HS-27A (cell line): ENCODE measurements around the gene B3GALT2.

Source experiments
- DNase-seq: peaks from one replicate; pipeline ENCODE4 v3.0.0-alpha.2; 2012; ENCODE audit warnings: low read depth, missing footprints

B3GALT2 gene

GRCh38 chr1:193181985-193182384 is 4.4 kb downstream of the B3GALT2 start:
- no peak for DNase-seq

- DNase-seq: no peak
Observed at GRCh38 chr1:193181536-193181935, 4.9 kb downstream of the B3GALT2 start.

DNA sequence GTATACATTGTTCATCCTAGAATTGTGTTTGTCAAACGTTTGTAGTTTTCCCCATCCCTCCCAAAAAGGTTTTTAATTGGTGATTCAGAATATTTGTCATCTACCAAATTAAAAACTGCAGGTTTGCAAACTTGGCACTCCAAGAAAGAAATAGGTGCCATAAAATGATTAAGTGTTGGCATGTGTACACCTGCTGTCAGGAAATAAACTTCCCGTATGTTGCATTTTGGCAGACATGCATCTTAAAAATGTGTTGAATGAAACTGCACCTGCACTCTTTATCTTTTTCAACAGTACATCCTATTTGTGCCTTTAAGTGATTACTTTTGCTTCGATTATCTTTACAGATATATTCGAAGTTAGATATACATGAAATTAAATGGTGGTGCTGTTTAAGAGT is 7.3 kb downstream of the B3GALT2 start:
- DNase-seq: no peak

- DNase-seq: no peak
Observed at GRCh38 chr1:193176788-193177187, 9.6 kb downstream of the B3GALT2 start.

- no peak for DNase-seq
Observed at GRCh38 chr1:193176113-193176512, 10.3 kb downstream of the B3GALT2 start.

- no peak for DNase-seq
Observed at GRCh38 chr1:193157360-193157759, 29.1 kb downstream of the B3GALT2 start.

DNA sequence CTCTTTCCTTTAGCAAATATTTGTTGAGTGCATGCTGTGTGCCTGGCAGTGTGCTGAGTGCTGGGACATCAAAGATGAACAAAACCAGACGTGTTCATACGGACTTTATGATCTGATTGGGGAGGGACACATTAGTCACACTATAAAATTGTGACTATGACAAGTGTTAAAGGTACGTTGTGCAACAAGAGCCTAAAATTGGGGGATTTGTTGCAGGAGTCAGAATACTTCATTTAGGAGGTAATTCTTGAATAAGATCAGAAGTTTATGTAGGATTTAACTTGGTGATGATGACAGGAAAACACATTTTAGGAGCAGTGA is 29.6 kb downstream of the B3GALT2 start:
- no peak for DNase-seq

DNA sequence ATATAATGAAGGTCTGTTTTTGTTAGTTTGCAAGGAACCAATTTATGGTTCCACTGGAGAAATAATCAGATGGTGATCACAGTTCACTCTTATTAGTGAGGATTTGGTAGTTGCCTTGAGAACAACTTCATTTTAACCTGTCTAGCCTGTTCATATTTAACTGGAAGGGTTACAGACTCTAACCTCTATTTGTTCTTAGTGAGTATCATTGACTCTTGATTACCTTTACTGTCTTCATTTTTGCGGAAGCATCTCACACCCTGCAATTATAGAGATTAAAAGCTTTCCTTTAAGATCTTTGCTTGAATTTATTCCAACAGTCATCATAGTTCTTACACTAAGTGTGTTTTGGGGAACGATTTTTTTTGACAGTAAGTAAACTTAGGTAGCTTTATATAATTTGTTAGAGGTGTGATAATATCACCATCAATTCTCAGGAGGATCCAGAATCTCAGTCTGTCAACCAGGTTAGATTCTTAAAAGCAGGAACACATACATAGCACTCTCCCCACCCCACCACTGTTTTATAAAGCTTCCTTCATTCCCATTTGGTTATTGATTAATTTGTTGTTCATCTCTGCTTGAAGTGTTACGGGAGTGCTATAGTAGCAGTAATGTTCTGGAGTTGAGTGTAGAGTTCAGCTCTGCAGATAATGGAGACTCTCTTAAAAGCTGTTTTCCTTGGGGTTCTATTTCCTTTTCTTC is 30.1 kb downstream of the B3GALT2 start:
- DNase-seq: no peak

GRCh38 chr1:193144999-193145398 is 41.4 kb downstream of the B3GALT2 start:
- no peak for DNase-seq

DNA sequence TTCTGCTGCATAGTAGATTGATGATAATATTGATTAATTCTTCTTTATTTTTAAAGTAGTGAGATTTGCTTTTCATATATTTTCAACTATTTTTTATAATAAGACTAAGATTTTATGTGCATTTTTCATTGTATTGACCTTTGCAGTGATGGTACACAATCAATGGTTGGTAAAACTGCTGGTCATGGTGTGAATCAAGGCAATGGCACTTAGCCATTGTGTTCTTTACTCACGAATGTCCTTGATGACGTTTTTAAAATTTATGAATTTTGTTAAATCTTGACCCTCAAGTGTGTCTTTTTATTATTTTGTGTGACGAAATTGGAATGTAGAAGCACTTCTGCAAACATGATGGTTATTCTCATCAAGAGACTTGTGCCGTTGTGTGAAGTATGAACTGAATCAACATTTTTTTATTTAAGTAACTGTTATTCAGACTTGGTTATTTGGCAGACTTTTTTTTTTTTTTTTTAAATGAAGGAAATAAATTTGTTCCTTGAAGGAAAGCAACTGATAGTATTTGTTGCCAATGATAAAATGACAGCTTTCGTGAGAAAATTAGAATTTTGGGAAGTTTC is 42.0 kb downstream of the B3GALT2 start:
- DNase-seq: no peak

- DNase-seq: no peak
Observed at GRCh38 chr1:193143285-193143684, 43.1 kb downstream of the B3GALT2 start.

- no peak for DNase-seq
Observed at GRCh38 chr1:193142409-193142808, 44.0 kb downstream of the B3GALT2 start.

DNA sequence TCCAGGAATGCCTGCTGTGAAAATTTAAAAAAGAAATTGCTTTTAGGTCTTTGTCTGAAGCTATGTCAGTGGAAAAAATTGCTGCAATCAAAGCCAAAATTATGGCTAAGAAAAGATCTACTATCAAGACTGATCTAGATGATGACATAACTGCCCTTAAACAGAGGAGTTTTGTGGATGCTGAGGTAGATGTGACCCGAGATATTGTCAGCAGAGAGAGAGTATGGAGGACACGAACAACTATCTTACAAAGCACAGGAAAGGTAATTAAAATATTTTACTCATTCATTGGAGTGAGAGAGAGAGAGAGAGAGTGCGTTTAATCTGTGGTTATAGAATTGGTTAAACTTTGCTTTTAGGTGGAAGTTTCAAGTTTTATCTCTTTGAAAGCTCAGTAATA is 44.6 kb downstream of the B3GALT2 start:
- no peak for DNase-seq

GRCh38 chr1:193140254-193140653 is 46.2 kb downstream of the B3GALT2 start:
- no peak for DNase-seq

GRCh38 chr1:193131266-193131860 is 55.0 kb downstream of the B3GALT2 start:
- DNase-seq: no peak
